GM20000 (cell line): Measurements from ENCODE around the gene G3BP1.

ENCODE experiments used
- DNase-seq: peaks from one replicate; pipeline ENCODE4 v3.0.0; 2012; ENCODE audit warnings: low spot score
- TF ChIP-seq, protein P1 (sequence below): IDR thresholded peaks from 2 replicates; pipeline ENCODE4 v1.5.1; 2012; ENCODE audit warnings: mild to moderate bottlenecking, control low read depth; ENCODE audit errors: extremely low read depth, missing control alignments

Gene G3BP1

DNA sequence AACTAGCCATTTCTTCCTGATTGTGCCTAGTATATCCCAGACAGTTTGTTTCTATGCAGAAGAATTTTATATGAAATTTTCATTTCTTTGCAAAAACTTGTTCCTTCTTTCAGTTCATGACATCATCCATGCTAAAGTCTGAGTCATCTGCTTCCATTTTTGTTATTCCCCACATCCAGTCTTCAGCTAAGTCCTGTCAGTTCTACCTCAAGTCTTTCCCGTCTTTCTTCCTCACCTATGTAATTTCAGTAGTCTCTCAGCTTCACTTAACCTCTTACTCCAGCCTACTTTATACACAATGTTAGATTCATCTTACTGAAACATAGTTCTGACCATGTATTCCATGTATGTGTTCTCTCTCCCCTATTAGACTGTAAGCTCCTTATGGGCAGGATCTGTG is 39.1 kb downstream of the G3BP1 start:
- no peak for DNase-seq
- TF ChIP-seq, protein P1, sequence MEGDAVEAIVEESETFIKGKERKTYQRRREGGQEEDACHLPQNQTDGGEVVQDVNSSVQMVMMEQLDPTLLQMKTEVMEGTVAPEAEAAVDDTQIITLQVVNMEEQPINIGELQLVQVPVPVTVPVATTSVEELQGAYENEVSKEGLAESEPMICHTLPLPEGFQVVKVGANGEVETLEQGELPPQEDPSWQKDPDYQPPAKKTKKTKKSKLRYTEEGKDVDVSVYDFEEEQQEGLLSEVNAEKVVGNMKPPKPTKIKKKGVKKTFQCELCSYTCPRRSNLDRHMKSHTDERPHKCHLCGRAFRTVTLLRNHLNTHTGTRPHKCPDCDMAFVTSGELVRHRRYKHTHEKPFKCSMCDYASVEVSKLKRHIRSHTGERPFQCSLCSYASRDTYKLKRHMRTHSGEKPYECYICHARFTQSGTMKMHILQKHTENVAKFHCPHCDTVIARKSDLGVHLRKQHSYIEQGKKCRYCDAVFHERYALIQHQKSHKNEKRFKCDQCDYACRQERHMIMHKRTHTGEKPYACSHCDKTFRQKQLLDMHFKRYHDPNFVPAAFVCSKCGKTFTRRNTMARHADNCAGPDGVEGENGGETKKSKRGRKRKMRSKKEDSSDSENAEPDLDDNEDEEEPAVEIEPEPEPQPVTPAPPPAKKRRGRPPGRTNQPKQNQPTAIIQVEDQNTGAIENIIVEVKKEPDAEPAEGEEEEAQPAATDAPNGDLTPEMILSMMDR = no peak

DNA sequence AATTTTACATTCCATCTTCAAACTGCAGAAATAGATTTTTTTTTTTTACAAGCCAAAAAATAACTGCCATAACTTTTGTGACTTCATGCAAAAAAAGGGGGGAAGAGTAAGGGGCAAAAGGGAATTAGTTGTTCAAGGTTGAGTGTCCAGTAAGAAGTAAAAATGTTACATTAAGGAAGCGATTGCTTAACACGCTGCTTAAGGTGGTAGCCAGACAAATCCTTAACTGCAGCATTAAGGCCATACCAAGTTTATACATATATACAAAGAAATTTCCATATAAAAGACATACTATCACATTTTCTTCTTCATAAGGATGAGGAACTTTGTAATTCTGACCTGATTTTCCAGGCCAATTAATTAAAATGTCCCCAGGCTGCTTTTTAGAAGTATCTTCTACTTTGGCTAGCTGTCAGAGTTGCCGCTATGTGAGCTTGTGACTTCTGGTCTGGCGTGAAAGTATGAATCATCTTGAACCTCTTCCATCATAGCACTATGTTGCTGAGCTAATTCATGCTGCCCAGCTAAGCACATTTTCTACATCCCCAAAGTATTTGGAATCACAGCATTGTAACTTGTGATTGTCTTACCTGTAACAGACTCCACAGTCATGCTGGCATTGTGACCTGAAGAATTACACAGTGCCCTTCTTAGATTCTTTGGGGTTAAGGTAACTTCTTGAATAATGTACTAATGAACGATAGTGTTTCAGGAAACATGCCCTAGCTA is 40.0 kb downstream of the G3BP1 start:
- TF ChIP-seq, protein P1 = no peak
- DNase-seq = no peak

DNA sequence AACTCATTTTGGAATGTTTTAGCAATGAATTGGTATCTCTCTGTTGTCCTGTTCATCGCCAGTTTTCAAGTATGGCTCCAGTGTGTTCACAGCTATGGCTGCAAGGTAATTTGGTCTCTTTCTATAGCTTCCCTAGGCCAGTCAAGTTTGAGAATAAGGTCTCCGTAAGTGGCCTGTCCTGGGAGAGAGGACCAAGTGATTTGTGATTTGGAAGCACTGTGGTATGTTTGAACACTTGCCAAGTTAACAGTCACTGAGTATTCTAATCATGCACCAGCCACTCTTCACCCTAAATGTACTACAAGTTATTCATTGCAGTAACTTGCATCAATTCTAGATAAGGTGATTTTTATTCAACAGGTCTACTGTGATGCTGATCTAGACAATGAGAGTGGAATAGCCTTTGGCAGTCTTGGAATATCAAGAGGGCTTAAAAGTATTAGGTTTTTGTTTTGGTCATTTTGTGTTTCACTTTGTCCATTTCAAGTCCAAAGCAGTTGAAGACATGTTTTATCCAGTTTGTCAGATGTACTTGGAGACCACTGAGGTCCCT is 41.1 kb downstream of the G3BP1 start:
- no peak for DNase-seq
- TF ChIP-seq, protein P1 = no peak

DNA sequence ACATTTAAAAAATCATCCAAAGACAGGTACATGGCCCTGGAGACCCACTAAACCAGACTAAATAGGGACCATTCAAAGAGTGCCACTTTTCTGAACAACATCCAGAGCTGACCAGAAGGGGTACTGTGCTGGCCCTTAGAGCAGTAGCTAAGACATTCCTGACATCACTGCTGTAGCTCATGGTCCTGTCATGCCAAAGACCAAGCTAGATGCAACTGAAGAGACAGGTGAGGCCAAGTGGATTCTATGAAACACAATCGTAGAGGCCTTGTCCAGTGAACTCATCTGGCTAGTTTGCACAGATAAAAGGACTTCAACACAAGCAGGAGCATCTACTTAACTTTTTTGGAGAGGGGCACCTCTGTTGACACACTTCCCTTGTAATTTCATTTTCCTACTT is 43.3 kb downstream of the G3BP1 start:
- DNase-seq = no peak
- TF ChIP-seq, protein P1 = no peak

DNA sequence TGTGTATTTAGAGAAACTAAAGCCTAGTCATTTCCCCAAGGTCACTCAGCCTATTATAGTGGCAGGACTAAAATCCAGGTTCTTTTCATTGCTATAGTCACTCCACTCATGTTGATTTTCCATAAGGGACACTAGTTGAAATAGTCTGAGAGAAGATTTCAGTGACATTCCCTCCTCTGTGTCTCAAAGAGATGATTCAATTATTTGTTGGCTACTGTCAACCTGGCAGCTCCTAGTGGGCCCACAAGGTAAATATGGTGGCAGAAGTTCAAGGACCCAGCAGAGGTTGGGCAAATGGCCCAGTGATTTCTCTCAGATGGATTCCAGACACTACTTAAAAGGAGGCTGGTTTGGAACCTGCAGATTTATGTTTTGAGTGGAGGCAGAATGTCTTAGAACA is 48.1 kb downstream of the G3BP1 start:
- TF ChIP-seq, protein P1 = no peak
- DNase-seq = no peak

DNA sequence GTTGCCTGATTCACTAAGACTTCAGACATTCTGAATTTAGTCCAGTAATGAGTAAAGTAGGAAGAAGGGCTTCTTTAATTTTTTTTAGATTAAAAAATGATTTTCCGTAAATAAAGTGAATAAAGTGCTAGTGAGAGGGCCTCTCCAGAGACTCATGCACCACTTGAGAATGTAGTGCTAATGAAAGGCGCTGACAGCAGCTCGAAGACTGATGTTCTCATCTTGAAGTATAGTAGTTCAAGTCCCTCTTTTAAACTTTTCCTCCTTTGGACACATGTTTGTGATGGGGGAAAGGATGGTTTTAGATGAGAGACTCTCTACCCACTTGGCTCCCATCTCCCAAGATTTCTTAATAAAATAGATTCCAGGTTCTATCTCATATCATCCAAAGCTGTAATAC is 48.5 kb downstream of the G3BP1 start:
- DNase-seq = no peak
- TF ChIP-seq, protein P1 = no peak

DNA sequence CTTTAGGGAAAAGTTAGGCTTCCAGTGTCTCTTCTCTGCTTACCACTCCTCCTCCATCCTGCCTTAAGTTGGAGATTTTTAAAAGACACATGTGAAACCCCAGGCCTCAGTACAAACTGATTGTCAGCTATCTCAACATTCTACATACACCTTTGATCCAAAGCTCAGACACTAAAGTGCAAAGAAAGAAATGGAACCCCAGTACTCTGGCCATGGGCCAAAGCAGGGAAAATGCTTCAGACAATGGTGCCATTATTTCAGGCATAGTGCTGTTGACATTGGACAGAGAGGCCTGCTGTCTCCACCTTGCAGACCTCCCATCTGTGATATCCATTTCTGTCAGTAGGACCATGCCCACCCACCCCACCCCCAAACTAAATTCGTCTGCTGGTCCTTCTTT is 49.1 kb downstream of the G3BP1 start:
- no peak for DNase-seq
- TF ChIP-seq, protein P1 = no peak
